B cell (primary cell): ENCODE results near the gene ASPA. TPM values are rescaled to one million over a fixed set of nuclear protein-coding genes. Genes with fewer than 3 reads are reported as not detected.

Experiments used
- ATAC-seq: fragments of 200-7000 bp; cut with Tn5 transposase; one replicate; pipeline ENCODE4 v1.10.0; 2021; ENCODE audit warnings: low read depth, mild to moderate bottlenecking, moderate number of reproducible peaks, moderate library complexity
- CTCF ChIA-PET: fragments of 350-600 bp; sonication (Branson Sonifier 250); formaldehyde crosslinking; loops from one replicate; lab custom pipeline; 2021; ENCODE audit warnings: antibody characterized with exemption, inconsistent platforms; lab: Charles Lee
- POLR2A ChIA-PET: fragments of 350-600 bp; sonication (Branson Sonifier 250); formaldehyde crosslinking; loops from one replicate; lab custom pipeline; 2021; ENCODE audit warnings: antibody characterized with exemption; lab: Charles Lee
- DNase-seq: peaks from one replicate; pipeline ENCODE4 v3.0.0; 2013
- H2AFZ ChIP-seq: 2 replicates; pipeline ENCODE4 v1.6.1; 2012; ENCODE audit warnings: mild to moderate bottlenecking, low read depth, low read length; ENCODE audit not compliant: insufficient read depth, poor library complexity, severe bottlenecking
- H3K27ac ChIP-seq, 2 donors: 1 replicate in 1 of 2; 2 replicates in 1 of 2; pipeline ENCODE4 v1.5.1; 2012 to 2013; ENCODE audit warnings: low read length in 2 of 2, mild to moderate bottlenecking in 2 of 2, moderate library complexity in 1 of 2
- H3K27me3 ChIP-seq, 4 experiments: fragments of 200-600 bp in 1 of 4; sonication (generic) in 1 of 4; replicated peaks in 1 of 4; 1 replicate in 2 of 4; 2 replicates in 2 of 4; pipeline versions ENCODE4 v1.6.1 to v1.7.0; 2013 to 2016; ENCODE audit warnings: low read length in 3 of 4, mild to moderate bottlenecking in 2 of 4, mixed read lengths in 1 of 4, moderate library complexity in 1 of 4; ENCODE audit not compliant: insufficient read depth in 4 of 4, control insufficient read depth in 3 of 4; ENCODE audit errors: control extremely low read depth in 1 of 4
- H3K36me3 ChIP-seq, 2 experiments: replicated peaks in 1 of 2; 1 replicate in 1 of 2; 2 replicates in 1 of 2; pipeline versions ENCODE4 v1.6.1 to v1.7.1; 2013; ENCODE audit warnings: low read length in 1 of 2; ENCODE audit not compliant: insufficient read depth in 2 of 2, control insufficient read depth in 1 of 2; ENCODE audit errors: control extremely low read depth in 1 of 2, extremely low read depth in 1 of 2
- H3K4me1 ChIP-seq, 2 donors: fragments of 200-600 bp in 1 of 2; sonication (generic) in 1 of 2; 1 replicate in 1 of 2; 2 replicates in 1 of 2; pipeline versions ENCODE4 v1.5.1 to v1.6.1; 2013 to 2017; ENCODE audit warnings: low read length in 2 of 2; ENCODE audit not compliant: control insufficient read depth in 2 of 2, insufficient read depth in 2 of 2
- H3K4me2 ChIP-seq: replicated peaks from 2 replicates; pipeline ENCODE3; 2012; ENCODE audit warnings: mild to moderate bottlenecking, low read depth, low read length; ENCODE audit not compliant: poor library complexity, severe bottlenecking
- H3K4me3 ChIP-seq, 5 experiments: fragments of 200-600 bp in 1 of 5; sonication (generic) in 1 of 5; 1 replicate in 3 of 5; 2 replicates in 2 of 5; pipeline versions ENCODE4 v1.5.1 to v1.7.0; 2011 to 2016; ENCODE audit warnings: low read length in 4 of 5, mild to moderate bottlenecking in 4 of 5, low read depth in 2 of 5, control low read depth in 1 of 5, moderate library complexity in 1 of 5; ENCODE audit not compliant: insufficient read depth in 1 of 5; ENCODE audit errors: control extremely low read depth in 1 of 5, extremely low read depth in 1 of 5
- H3K79me2 ChIP-seq: fragments of 200-600 bp; sonication (generic); one replicate; pipeline ENCODE4 v1.6.0; 2016; ENCODE audit warnings: low read length; ENCODE audit not compliant: control insufficient read depth, insufficient read depth
- H3K9ac ChIP-seq: fragments of 200-600 bp; sonication (generic); 2 replicates; pipeline ENCODE4 v1.6.1; 2017; ENCODE audit warnings: mild to moderate bottlenecking, low read length, moderate library complexity
- H3K9me3 ChIP-seq, 3 donors: one replicate each; pipeline versions ENCODE4 v1.6.1 to v1.7.1; 2013; ENCODE audit warnings: low read length in 2 of 3; ENCODE audit not compliant: control insufficient read depth in 2 of 3, insufficient read depth in 1 of 3; ENCODE audit errors: control extremely low read depth in 1 of 3
- H4K20me1 ChIP-seq: 2 replicates; pipeline ENCODE4 v1.6.0; 2012; ENCODE audit warnings: mild to moderate bottlenecking, low read length; ENCODE audit not compliant: insufficient read depth, control insufficient read depth, poor library complexity, severe bottlenecking
- H3K27ac Mint-ChIP-seq: one replicate; pipeline ENCODE4 v1.8.0; 2021; ENCODE audit warnings: mixed read lengths
- H3K27me3 Mint-ChIP-seq: one replicate; pipeline ENCODE4 v1.8.0; 2021; ENCODE audit warnings: mixed read lengths
- H3K4me1 Mint-ChIP-seq: one replicate; pipeline ENCODE4 v1.8.0; 2021; ENCODE audit warnings: mixed read lengths
- H3K4me3 Mint-ChIP-seq: one replicate; pipeline ENCODE4 v1.8.0; 2021; ENCODE audit warnings: mixed read lengths
- H3K9me3 Mint-ChIP-seq: one replicate; pipeline ENCODE4 v1.8.0; 2022; ENCODE audit warnings: mixed read lengths; ENCODE audit not compliant: insufficient read depth
- EZH2 ChIP-seq: IDR thresholded peaks from 2 replicates; pipeline ENCODE4 v1.6.1; 2012; ENCODE audit warnings: borderline replicate concordance, low read depth, mild to moderate bottlenecking, moderate library complexity, low read length; ENCODE audit not compliant: insufficient read depth, poor library complexity, severe bottlenecking
- WGBS: methylation state at CpG from one replicate; pipeline ENCODE4 v1.1.5; 2013; ENCODE audit warnings: missing lambda C conversion rate; ENCODE audit not compliant: insufficient coverage; 5-methylcytosine and 5-hydroxymethylcytosine counted together
- intact Hi-C: fragments of 100-400 bp; cut with micrococcal nuclease; formaldehyde crosslinking; loops from one replicate; pipeline ENCODE4 v1.10.0; 2022
- polyA plus RNA-seq: library from polyadenylated mRNA; depleted of rRNA; stranded (reverse); fragments of >200 nt; gene quantifications from 2 replicates; pipeline ENCODE4 v1.2.3, GENCODE V29; 2012
- total RNA-seq, 2 donors: library from RNA; stranded (reverse); fragments of 120-200 nt in 1 of 2; gene quantifications; 1 replicate in 1 of 2; 2 replicates in 1 of 2; pipeline versions ENCODE4 v1.2.3 to v1.2.4, GENCODE V29; 2013 to 2022
- TF ChIP-seq, protein P1 (sequence below): fragments of 200-600 bp; IDR thresholded peaks from one replicate; pipeline ENCODE4 v1.8.0; 2022; ENCODE audit warnings: antibody characterized with exemption, mild to moderate bottlenecking

ASPA gene
- total and polyA plus RNA-seq, 2 donors (not counting 1 experiment from before 2014, with no cell fraction given) = not detected

DNA sequence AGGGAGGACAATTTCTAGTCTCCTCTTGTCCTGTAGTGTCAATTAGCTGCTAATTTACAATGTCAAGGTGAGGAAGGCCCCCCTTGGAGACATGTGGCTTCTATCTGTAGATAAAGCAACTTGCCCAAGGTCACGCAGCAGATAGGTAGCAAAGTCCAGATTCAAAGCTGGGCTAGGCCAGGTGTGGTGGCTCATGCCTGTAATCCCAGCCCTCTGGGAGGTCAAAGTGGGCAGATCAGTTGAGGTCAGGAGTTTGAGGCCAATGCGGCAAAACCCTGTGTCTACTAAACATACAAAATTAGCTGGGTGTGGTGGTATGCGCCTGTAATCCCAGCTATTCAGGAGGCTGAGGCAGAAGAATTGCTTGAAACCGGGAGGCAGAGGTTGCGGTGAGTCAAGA, 70.7 kb downstream of the ASPA start:
- ChIA-PET CTCF (no interaction called here), POLR2A (no interaction called here)
- Histone ChIP-seq H3K27me3 (no peaks in the 10 kb centered on the region), H3K4me3 (no peak overlapping the region), H3K27ac (no peak overlapping the region), H3K79me2 (no peaks in the 10 kb centered on the region), H3K9ac (no peak overlapping the region), H3K36me3 (no peaks in the 10 kb centered on the region), H2AFZ (no peak overlapping the region), H3K4me2 (no peak overlapping the region), H4K20me1 (no peaks in the 10 kb centered on the region), H3K9me3 (no peaks in the 10 kb centered on the region), H3K4me1 (no peaks in the 10 kb centered on the region)
- Mint-ChIP-seq H3K27ac (no peak overlapping the region), H3K27me3 (no peaks in the 10 kb centered on the region), H3K9me3 (peaks cover 4% of the 10 kb centered on the region), H3K4me1 (no peaks in the 10 kb centered on the region), H3K4me3 (no peak overlapping the region)
- intact Hi-C loops = no loop called here
- TF ChIP-seq EZH2 = no peak
- TF ChIP-seq, protein P1, sequence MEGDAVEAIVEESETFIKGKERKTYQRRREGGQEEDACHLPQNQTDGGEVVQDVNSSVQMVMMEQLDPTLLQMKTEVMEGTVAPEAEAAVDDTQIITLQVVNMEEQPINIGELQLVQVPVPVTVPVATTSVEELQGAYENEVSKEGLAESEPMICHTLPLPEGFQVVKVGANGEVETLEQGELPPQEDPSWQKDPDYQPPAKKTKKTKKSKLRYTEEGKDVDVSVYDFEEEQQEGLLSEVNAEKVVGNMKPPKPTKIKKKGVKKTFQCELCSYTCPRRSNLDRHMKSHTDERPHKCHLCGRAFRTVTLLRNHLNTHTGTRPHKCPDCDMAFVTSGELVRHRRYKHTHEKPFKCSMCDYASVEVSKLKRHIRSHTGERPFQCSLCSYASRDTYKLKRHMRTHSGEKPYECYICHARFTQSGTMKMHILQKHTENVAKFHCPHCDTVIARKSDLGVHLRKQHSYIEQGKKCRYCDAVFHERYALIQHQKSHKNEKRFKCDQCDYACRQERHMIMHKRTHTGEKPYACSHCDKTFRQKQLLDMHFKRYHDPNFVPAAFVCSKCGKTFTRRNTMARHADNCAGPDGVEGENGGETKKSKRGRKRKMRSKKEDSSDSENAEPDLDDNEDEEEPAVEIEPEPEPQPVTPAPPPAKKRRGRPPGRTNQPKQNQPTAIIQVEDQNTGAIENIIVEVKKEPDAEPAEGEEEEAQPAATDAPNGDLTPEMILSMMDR = no peak
- DNase-seq = no peak
- no peak for ATAC-seq
- 96% methylated on average over 4 of the region's 5 CpGs for WGBS

DNA sequence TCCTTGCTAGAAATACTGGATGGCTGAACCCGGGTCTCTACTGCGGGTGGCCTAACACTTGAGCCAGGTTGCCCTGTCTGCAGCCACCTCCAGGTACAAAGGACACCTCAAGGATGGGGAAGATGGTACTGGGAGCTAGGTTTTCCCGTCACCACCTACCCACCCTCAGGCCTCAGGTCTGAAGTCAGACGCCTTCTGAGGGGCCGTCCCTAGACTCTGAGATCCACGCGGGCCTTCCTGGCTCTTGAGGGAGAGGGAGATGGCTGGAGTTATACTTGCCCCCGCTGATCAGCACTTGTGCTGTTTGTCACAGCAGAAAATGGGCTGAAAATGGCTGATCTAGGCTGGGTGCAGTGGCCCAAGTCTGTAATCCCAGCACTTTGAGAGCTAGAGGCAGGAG, 71.2 kb downstream of the ASPA start:
- no peak overlapping the region for H3K4me3 ChIP-seq
- peaks cover 4% of the 10 kb centered on the region for H3K9me3 Mint-ChIP-seq
- POLR2A ChIA-PET = no interaction called here
- ATAC-seq = no peak
- no peak overlapping the region for H2AFZ ChIP-seq
- no peak overlapping the region for H3K27ac ChIP-seq
- H3K4me2 ChIP-seq = no peak overlapping the region
- no peaks in the 10 kb centered on the region for H3K4me1 Mint-ChIP-seq
- TF ChIP-seq, protein P1 = no peak
- no peak for TF ChIP-seq EZH2
- no peak overlapping the region for H3K4me3 Mint-ChIP-seq
- H3K9me3 ChIP-seq = no peaks in the 10 kb centered on the region
- no peaks in the 10 kb centered on the region for H3K27me3 Mint-ChIP-seq
- no peak overlapping the region for H3K9ac ChIP-seq
- no peaks in the 10 kb centered on the region for H3K36me3 ChIP-seq
- WGBS = 97% methylated on average over 5 of the region's 8 CpGs
- no peak overlapping the region for H3K27ac Mint-ChIP-seq
- intact Hi-C loops = no loop called here
- CTCF ChIA-PET = interaction anchor here (1.1 kb wide), 1 partner anchor 11 kb away, joined by 3 read pairs; no protein-coding TSS in a partner anchor
- no peaks in the 10 kb centered on the region for H4K20me1 ChIP-seq
- no peaks in the 10 kb centered on the region for H3K79me2 ChIP-seq
- no peak for DNase-seq
- no peaks in the 10 kb centered on the region for H3K27me3 ChIP-seq
- no peaks in the 10 kb centered on the region for H3K4me1 ChIP-seq
